ENCODE data around the gene DDX39A.

The DDX39A gene

DNA sequence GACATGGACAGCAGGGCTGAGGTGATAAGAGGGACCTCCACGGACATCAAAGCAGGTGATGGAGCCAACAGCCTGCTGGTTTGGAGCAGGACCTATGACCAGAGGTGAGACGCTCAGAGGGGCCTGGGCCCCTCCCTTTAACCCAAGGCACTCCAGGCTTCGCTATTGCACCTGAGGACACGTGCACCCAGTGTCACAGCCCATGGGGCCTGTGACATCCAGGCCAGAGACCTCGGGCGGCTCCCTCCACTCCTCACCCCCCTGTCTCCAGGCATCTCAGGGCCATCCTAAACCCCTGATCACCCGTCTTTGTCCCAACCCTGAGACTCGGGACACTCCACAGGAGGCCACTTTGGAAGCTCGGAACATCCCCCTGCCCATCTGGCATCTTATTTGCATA, 25.0 kb downstream of the DDX39A start:
- no peak overlapping the region for H3K4me3 ChIP-seq (ENCODE audit: low read depth, low read length)
- TF ChIP-seq, protein P1, sequence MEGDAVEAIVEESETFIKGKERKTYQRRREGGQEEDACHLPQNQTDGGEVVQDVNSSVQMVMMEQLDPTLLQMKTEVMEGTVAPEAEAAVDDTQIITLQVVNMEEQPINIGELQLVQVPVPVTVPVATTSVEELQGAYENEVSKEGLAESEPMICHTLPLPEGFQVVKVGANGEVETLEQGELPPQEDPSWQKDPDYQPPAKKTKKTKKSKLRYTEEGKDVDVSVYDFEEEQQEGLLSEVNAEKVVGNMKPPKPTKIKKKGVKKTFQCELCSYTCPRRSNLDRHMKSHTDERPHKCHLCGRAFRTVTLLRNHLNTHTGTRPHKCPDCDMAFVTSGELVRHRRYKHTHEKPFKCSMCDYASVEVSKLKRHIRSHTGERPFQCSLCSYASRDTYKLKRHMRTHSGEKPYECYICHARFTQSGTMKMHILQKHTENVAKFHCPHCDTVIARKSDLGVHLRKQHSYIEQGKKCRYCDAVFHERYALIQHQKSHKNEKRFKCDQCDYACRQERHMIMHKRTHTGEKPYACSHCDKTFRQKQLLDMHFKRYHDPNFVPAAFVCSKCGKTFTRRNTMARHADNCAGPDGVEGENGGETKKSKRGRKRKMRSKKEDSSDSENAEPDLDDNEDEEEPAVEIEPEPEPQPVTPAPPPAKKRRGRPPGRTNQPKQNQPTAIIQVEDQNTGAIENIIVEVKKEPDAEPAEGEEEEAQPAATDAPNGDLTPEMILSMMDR (IDR thresholded peaks at IDR 0.05; ENCODE audit: control insufficient read depth, extremely low read depth, insufficient read depth), result no peak
- no peak for DNase-seq (ENCODE audit: low read depth)

DNA sequence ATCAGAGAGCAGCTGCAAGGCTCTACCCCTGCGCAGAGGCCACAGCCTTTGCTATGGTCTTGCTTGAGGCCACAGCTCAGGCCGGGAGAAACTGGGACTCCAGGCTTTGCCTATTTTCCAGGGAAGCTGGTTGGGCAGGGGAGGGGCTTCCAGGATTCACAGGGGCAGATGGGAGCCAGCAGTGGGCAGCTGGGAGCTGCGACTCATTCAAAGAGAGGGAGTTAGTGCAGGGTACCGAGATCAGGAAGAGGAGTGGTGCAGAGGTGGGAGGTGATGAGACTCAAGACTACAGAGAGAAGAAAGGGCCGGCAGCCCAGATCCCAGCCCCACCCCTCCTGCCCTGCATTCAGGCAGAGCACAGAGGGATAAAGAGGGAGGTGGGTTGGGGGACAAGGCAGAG, 25.8 kb downstream of the DDX39A start:
- no peak overlapping the region for H3K4me3 ChIP-seq (ENCODE audit: low read depth, low read length)
- DNase-seq (ENCODE audit: low read depth), result no peak
- TF ChIP-seq, protein P1 (IDR thresholded peaks at IDR 0.05; ENCODE audit: control insufficient read depth, extremely low read depth, insufficient read depth), result no peak

DNA sequence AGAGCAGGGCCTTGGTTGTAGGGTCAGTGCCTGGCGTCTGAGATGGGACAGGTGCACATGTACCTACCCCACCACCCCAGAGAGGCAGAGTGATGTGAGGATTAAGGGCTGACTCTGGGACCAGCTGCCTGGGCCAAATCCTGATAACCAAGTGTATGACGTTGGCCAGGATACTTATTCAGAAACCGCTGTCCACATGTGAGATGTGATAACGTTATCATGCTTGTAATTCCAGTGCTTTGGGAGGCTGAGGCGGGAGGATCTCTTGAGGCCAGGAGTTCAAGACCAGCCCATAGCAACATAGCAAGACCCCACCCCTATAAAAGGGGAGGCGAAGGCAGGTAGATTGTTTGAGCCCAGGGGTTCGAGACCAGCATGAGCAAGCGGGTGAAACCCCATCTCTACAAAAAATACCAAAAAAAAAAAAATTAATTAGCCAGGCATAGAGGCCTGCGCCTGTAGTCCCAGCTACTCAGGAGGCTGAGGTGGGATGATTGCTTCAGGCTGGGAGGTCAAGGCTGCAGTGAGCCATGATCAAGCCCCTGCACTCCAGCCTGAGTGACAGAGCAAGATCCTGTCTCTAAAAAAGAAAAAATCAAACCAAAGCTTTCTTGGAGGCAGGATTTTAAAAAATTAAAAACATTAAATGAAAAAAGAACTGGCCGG, 27.9 kb downstream of the DDX39A start:
- H3K4me3 ChIP-seq (ENCODE audit: low read depth, low read length), result no peak overlapping the region
- DNase-seq (ENCODE audit: low read depth), result no peak
- TF ChIP-seq, protein P1 (IDR thresholded peaks at IDR 0.05; ENCODE audit: control insufficient read depth, extremely low read depth, insufficient read depth), result no peak

DNA sequence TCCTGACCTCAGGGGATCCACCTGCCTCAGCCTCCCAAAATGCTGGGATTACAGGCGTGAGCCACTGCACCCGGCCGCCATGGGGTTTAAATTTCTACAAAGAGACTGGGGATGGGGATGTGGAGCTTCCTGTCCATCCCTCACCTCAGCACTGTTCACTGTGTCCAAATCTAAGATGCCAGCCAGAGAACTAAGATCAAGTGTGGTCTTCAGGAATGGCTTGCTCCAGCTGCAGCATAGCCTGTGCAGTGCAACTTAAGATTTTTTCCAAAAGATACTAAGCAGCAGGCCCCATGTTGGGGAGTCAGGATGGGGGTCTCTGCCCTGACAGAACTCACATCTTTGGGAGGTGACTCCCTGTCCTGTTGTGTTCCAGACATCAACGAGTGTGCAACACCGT, 28.6 kb downstream of the DDX39A start:
- DNase-seq (ENCODE audit: low read depth), result no peak
- H3K4me3 ChIP-seq (ENCODE audit: low read depth, low read length), result no peak overlapping the region
- TF ChIP-seq, protein P1 (IDR thresholded peaks at IDR 0.05; ENCODE audit: control insufficient read depth, extremely low read depth, insufficient read depth), result no peak

DNA sequence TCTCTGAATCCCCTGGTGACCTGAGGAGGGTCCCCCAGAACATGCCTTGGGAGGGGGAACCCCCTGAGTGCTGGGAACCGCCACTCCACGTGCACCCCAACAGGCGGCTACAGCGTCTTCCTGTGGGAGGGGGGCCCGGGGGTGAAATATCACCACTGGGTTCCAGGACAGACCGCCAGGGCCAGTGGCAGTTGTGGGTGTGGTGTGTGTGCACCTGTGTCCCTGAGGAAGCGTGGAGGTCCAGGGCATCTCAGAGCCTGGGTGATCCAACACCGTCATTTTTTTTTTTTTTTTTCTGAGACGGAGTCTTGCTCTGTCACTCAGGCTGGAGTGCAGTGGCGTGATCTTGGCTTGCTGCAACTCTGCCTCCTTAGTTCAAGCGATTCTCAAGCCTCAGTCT, 33.6 kb downstream of the DDX39A start:
- DNase-seq (ENCODE audit: low read depth), result no peak
- H3K4me3 ChIP-seq (ENCODE audit: low read depth, low read length), result no peak overlapping the region
- TF ChIP-seq, protein P1 (IDR thresholded peaks at IDR 0.05; ENCODE audit: control insufficient read depth, extremely low read depth, insufficient read depth), result no peak

DNA sequence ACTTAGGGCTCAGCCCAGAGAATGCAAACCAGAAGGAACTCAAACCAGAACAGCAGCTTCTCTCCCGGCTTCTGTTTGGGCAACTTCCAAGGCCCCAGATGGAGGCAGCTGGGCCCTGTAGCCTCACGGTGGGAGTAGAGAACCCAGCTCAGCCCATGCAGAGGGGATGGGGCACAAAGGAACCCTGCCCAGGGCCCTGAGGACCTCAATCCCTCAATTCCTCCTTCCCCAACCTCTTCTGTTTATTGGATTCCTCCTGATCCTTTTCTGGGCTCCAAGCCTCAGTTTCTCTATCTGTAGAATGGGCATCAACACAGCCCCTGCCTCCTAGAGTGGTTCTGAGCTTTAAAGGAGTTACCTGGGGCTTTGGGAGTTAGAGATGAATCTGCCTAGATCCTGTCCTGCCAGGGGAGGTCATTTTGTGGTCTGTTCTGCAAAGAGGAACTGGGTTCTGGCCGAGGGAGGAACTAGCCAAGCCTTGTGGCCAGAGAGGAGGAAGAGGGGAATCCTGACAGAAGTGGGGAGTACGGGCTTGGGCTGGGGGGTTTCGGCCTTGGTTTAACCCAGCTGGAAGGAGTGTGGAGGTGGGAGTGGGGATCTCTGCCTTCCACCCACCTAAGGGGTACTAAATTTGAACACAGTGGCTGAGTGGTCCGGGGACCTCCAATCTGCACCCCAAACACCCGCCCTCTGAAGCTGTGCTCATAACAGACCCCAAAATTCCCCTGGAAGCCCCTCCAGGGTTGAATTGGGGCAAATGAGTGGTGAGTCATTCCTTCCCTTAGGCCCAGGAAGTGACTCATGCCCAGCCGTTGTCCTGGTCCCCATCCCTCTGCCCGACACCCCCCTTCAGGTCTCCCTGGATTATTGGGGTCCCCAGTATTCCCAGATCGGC, 35.2 kb downstream of the DDX39A start:
- H3K4me3 ChIP-seq (ENCODE audit: low read depth, low read length), result no peak overlapping the region
- DNase-seq (ENCODE audit: low read depth), result no peak
- TF ChIP-seq, protein P1 (IDR thresholded peaks at IDR 0.05; ENCODE audit: control insufficient read depth, extremely low read depth, insufficient read depth), result no peak

Measured in LNCaP clone FGC (cell line).